Endothelial cell of umbilical vein (primary cell): ENCODE measurements around the gene SMC1A. TPM values are rescaled to one million over a fixed set of nuclear protein-coding genes. Genes with fewer than 3 reads are reported as not detected.

Experiments
- BruUV-seq: library from RNA; stranded (reverse); fragments of 400-500 nt; replicated peaks from 2 replicates; lab custom pipeline; 2021; lab: Mats Ljungman, UMichigan
- CTCF ChIA-PET: fragments of 300-600, 350-600 bp; sonication (Branson Sonifier 250); formaldehyde crosslinking; loops from one replicate; lab custom pipeline; 2021; ENCODE audit warnings: antibody characterized with exemption, inconsistent platforms; lab: Charles Lee
- POLR2A ChIA-PET: fragments of 300-600, 350-600 bp; sonication (Branson Sonifier 250); formaldehyde crosslinking; loops from one replicate; lab custom pipeline; 2021; ENCODE audit warnings: antibody characterized with exemption, inconsistent platforms; lab: Charles Lee
- DNase-seq: peaks from one replicate; pipeline ENCODE4 v3.0.0-alpha.2; 2011; ENCODE audit warnings: low read depth, low spot score
- FAIRE-seq: peaks from 2 replicates; lab custom pipeline; 2011; peaks lifted over from hg19 to GRCh38; lab: Jason Lieb, UNC
- H2AFZ ChIP-seq: 2 replicates; pipeline ENCODE4 v1.6.0; 2012; ENCODE audit warnings: low read depth, low read length, control low read depth, inconsistent platforms
- H3K27ac ChIP-seq: 2 replicates; pipeline ENCODE4 v1.5.1; 2011; ENCODE audit warnings: low read depth, mild to moderate bottlenecking, control low read depth, low read length, moderate library complexity; ENCODE audit not compliant: insufficient read depth
- H3K27me3 ChIP-seq, 2 experiments: 2 replicates each; pipeline versions ENCODE4 v1.6.0 to v1.6.1; 2011; ENCODE audit warnings: low read length in 2 of 2, mixed read lengths in 1 of 2; ENCODE audit not compliant: control insufficient read depth in 2 of 2, insufficient read depth in 2 of 2
- H3K36me3 ChIP-seq, 2 experiments: 2 replicates in 1 of 2; 3 replicates in 1 of 2; pipeline ENCODE4 v1.5.1; 2011; ENCODE audit warnings: low read length in 2 of 2, mild to moderate bottlenecking in 1 of 2, moderate library complexity in 1 of 2; ENCODE audit not compliant: control insufficient read depth in 2 of 2, insufficient read depth in 2 of 2; ENCODE audit errors: extremely low read depth in 1 of 2
- H3K4me1 ChIP-seq: 3 replicates; pipeline ENCODE4 v1.5.1; 2011; ENCODE audit warnings: mild to moderate bottlenecking, low read length; ENCODE audit not compliant: control insufficient read depth, insufficient read depth; ENCODE audit errors: extremely low read depth
- H3K4me2 ChIP-seq: 2 replicates; pipeline ENCODE4 v1.6.1; 2011; ENCODE audit warnings: low read length, control low read depth, mixed read lengths; ENCODE audit not compliant: insufficient read depth
- H3K4me3 ChIP-seq, 3 experiments: fragments of 200-600 bp in 1 of 3; sonication (generic), shearing (Covaris generic) in 1 of 3; replicated peaks in 1 of 3; 2 replicates each; pipeline ENCODE4 v1.5.1; 2011 to 2016; ENCODE audit warnings: control low read depth in 3 of 3, low read length in 3 of 3, mild to moderate bottlenecking in 2 of 3, inconsistent platforms in 1 of 3, low read depth in 1 of 3, moderate library complexity in 1 of 3; ENCODE audit not compliant: insufficient read depth in 1 of 3
- H3K79me2 ChIP-seq: 2 replicates; pipeline ENCODE4 v1.6.0; 2012; ENCODE audit warnings: low read length, inconsistent platforms; ENCODE audit not compliant: control insufficient read depth, insufficient read depth
- H3K9ac ChIP-seq: replicated peaks from 2 replicates; pipeline ENCODE3; 2011; ENCODE audit warnings: low read length, control low read depth; ENCODE audit not compliant: insufficient read depth; ENCODE audit errors: extremely low read depth
- H3K9me1 ChIP-seq: replicated peaks from 3 replicates; pipeline ENCODE4 v1.6.0; 2011; ENCODE audit warnings: mild to moderate bottlenecking, low read length; ENCODE audit not compliant: control insufficient read depth, insufficient read depth; ENCODE audit errors: extremely low read depth
- H3K9me3 ChIP-seq: replicated peaks from 2 replicates; pipeline ENCODE4 v1.5.1; 2012; ENCODE audit warnings: low read length, inconsistent platforms; ENCODE audit not compliant: control insufficient read depth, insufficient read depth
- H4K20me1 ChIP-seq: replicated peaks from 2 replicates; pipeline ENCODE3; 2011; ENCODE audit warnings: mild to moderate bottlenecking, low read length; ENCODE audit not compliant: control insufficient read depth, insufficient read depth; ENCODE audit errors: extremely low read depth
- EZH2 ChIP-seq: IDR thresholded peaks from 2 replicates; pipeline ENCODE4 v1.6.1; 2012; ENCODE audit warnings: borderline replicate concordance, low read depth, mild to moderate bottlenecking, moderate library complexity, low read length, inconsistent platforms; ENCODE audit not compliant: severe bottlenecking
- FOS ChIP-seq: IDR thresholded peaks from 2 replicates; pipeline ENCODE4 v1.6.1; 2011; ENCODE audit warnings: mild to moderate bottlenecking, low read length, moderate library complexity, borderline replicate concordance; ENCODE audit not compliant: insufficient read depth
- GATA2 ChIP-seq: IDR thresholded peaks from 2 replicates; pipeline ENCODE4 v1.7.0; 2011; ENCODE audit warnings: low read depth, mild to moderate bottlenecking, moderate library complexity, mixed read lengths, low read length; ENCODE audit not compliant: insufficient read length, insufficient read depth
- JUN ChIP-seq: IDR thresholded peaks from 2 replicates; pipeline ENCODE4 v1.6.1; 2011; ENCODE audit warnings: borderline replicate concordance, low read depth; ENCODE audit not compliant: insufficient read length, insufficient read depth
- MYC ChIP-seq: IDR thresholded peaks from one replicate; pipeline ENCODE4 v1.6.1; 2011; ENCODE audit warnings: mild to moderate bottlenecking, low read depth, low read length
- POLR2A ChIP-seq: IDR thresholded peaks from 2 replicates; pipeline ENCODE4 v1.6.1; 2012; ENCODE audit warnings: low read depth, mild to moderate bottlenecking, control low read depth, low read length
- POLR2AphosphoS5 ChIP-seq: IDR thresholded peaks from 2 replicates; pipeline ENCODE4 v1.6.1; 2012; ENCODE audit warnings: low read depth, mild to moderate bottlenecking, control low read depth, low read length, moderate library complexity; ENCODE audit not compliant: insufficient read depth
- dilution Hi-C: fragments of 300-500 bp; cut with MboI; formaldehyde crosslinking; loops from one replicate; pipeline ENCODE4 v1.15.0; 2019; ENCODE audit warnings: low sequenced_read_pairs; ENCODE audit not compliant: extremely low pct_ligation_motif_present
- intact Hi-C: fragments of 100-400 bp; cut with micrococcal nuclease; formaldehyde crosslinking; loops from one replicate; pipeline ENCODE4 v1.10.0; 2022
- polyA plus RNA-seq, 4 experiments: library from polyadenylated mRNA; depleted of rRNA in 3 of 4; stranded (reverse) in 3 of 4; unstranded in 1 of 4; fragments of >200 nt; gene quantifications; 2 replicates each; pipeline versions ENCODE4 v1.2.1 to v1.2.3, GENCODE V29; 2011 to 2012; ENCODE audit warnings: missing spikeins in 1 of 4
- total RNA-seq: library from RNA; stranded (reverse); gene quantifications from 2 replicates; pipeline ENCODE4 v1.2.3, GENCODE V29; 2021
- TF ChIP-seq, protein P1 (sequence below), 2 donors: IDR thresholded peaks; 1 replicate in 1 of 2; 2 replicates in 1 of 2; pipeline ENCODE4 v1.5.1; 2011; ENCODE audit warnings: low read length in 2 of 2, mild to moderate bottlenecking in 2 of 2, moderate library complexity in 2 of 2, control low read depth in 1 of 2, inconsistent platforms in 1 of 2, low read depth in 1 of 2; ENCODE audit not compliant: insufficient read depth in 1 of 2; ENCODE audit errors: extremely low read depth in 1 of 2
- TF ChIP-seq, protein P2 (sequence below): IDR thresholded peaks from 2 replicates; pipeline ENCODE4 v1.6.1; 2011; ENCODE audit not compliant: insufficient read depth, insufficient read length

SMC1A gene
- total and polyA plus RNA-seq, 2 donors (not counting 3 experiments of a cell fraction or from before 2014, with no cell fraction given): 15.4 to 75.9 TPM

DNA sequence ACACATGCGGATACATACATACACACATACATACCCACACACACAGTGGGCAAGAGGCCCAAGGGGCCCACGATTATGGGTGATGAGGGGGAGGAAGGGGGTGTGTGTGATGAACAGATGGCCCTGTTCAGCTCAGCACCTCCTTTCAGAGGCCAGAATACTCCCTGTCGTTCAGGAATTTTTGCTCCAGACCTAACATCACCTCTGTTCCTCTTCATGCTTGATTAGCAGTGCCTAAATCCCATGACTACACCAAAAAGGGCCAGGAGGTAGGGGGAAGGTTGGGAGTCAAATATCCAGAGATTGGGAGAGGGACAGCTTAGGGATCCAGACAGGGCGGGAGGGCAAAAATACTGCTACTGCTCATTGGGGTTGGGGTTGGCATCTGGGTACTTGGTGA is 42.7 kb downstream of the SMC1A start:
- Histone ChIP-seq H3K4me1 (no peaks in the 10 kb centered on the region), H3K79me2 (no peaks in the 10 kb centered on the region), H3K4me3 (no peak overlapping the region), H3K9me3 (no peaks in the 10 kb centered on the region), H2AFZ (no peak overlapping the region), H3K9me1 (no peaks in the 10 kb centered on the region), H4K20me1 (no peaks in the 10 kb centered on the region), H3K9ac (no peak overlapping the region), H3K36me3 (peaks cover 2 to 22% of the 10 kb centered on the region in 2 experiments), H3K4me2 (no peak overlapping the region), H3K27me3 (no peaks in the 10 kb centered on the region), H3K27ac (no peak overlapping the region)
- intact Hi-C loops: no loop called here
- dilution Hi-C loops: no loop called here
- DNase-seq (no peak), FAIRE-seq (no peak)
- POLR2A ChIA-PET: no interaction called here
- TF ChIP-seq FOS (no peak), GATA2 (no peak), POLR2A (no peak), JUN (no peak), EZH2 (no peak), POLR2AphosphoS5 (no peak), MYC (no peak)
- TF ChIP-seq, protein P1, sequence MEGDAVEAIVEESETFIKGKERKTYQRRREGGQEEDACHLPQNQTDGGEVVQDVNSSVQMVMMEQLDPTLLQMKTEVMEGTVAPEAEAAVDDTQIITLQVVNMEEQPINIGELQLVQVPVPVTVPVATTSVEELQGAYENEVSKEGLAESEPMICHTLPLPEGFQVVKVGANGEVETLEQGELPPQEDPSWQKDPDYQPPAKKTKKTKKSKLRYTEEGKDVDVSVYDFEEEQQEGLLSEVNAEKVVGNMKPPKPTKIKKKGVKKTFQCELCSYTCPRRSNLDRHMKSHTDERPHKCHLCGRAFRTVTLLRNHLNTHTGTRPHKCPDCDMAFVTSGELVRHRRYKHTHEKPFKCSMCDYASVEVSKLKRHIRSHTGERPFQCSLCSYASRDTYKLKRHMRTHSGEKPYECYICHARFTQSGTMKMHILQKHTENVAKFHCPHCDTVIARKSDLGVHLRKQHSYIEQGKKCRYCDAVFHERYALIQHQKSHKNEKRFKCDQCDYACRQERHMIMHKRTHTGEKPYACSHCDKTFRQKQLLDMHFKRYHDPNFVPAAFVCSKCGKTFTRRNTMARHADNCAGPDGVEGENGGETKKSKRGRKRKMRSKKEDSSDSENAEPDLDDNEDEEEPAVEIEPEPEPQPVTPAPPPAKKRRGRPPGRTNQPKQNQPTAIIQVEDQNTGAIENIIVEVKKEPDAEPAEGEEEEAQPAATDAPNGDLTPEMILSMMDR (IDR thresholded peaks at IDR 0.05; ENCODE audit: extremely low read depth in 1 of 2, insufficient read depth in 1 of 2, low read depth in 1 of 2, low read length in 2 of 2): no peak
- TF ChIP-seq, protein P2, sequence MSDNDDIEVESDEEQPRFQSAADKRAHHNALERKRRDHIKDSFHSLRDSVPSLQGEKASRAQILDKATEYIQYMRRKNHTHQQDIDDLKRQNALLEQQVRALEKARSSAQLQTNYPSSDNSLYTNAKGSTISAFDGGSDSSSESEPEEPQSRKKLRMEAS: no peak
- CTCF ChIA-PET: interaction anchor here (1.2 kb wide), 1 partner anchor 63 kb away, joined by 4 read pairs; no protein-coding TSS in a partner anchor
- BruUV-seq: no TSS peak
